ENCODE data around the gene APOBEC3C.
"Not testable (repeated sequence)": the region's sequence is repeated elsewhere in the genome, so short reads cannot be mapped to it uniquely, and the experiment has no call there.

APOBEC3C gene

GRCh38 chr22:39016592-39016991 is 2.5 kb downstream of the APOBEC3C start:
- H3K4me3 ChIP-seq (ENCODE audit: control insufficient read depth, low read depth, low read length), result no peak overlapping the region
- DNase-seq (ENCODE audit: low read depth), result no peak
- TF ChIP-seq, protein P1, sequence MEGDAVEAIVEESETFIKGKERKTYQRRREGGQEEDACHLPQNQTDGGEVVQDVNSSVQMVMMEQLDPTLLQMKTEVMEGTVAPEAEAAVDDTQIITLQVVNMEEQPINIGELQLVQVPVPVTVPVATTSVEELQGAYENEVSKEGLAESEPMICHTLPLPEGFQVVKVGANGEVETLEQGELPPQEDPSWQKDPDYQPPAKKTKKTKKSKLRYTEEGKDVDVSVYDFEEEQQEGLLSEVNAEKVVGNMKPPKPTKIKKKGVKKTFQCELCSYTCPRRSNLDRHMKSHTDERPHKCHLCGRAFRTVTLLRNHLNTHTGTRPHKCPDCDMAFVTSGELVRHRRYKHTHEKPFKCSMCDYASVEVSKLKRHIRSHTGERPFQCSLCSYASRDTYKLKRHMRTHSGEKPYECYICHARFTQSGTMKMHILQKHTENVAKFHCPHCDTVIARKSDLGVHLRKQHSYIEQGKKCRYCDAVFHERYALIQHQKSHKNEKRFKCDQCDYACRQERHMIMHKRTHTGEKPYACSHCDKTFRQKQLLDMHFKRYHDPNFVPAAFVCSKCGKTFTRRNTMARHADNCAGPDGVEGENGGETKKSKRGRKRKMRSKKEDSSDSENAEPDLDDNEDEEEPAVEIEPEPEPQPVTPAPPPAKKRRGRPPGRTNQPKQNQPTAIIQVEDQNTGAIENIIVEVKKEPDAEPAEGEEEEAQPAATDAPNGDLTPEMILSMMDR (IDR thresholded peaks at IDR 0.05; ENCODE audit: control insufficient read depth, insufficient read depth, low read depth, low read length, missing control alignments), result no peak

GRCh38 chr22:39017596-39018365 is 3.7 kb downstream of the APOBEC3C start:
- H3K4me3 ChIP-seq (ENCODE audit: control insufficient read depth, low read depth, low read length), result no peak overlapping the region
- TF ChIP-seq, protein P1 (IDR thresholded peaks at IDR 0.05; ENCODE audit: control insufficient read depth, insufficient read depth, low read depth, low read length, missing control alignments), result no peak
- DNase-seq (ENCODE audit: low read depth), result no peak

DNA sequence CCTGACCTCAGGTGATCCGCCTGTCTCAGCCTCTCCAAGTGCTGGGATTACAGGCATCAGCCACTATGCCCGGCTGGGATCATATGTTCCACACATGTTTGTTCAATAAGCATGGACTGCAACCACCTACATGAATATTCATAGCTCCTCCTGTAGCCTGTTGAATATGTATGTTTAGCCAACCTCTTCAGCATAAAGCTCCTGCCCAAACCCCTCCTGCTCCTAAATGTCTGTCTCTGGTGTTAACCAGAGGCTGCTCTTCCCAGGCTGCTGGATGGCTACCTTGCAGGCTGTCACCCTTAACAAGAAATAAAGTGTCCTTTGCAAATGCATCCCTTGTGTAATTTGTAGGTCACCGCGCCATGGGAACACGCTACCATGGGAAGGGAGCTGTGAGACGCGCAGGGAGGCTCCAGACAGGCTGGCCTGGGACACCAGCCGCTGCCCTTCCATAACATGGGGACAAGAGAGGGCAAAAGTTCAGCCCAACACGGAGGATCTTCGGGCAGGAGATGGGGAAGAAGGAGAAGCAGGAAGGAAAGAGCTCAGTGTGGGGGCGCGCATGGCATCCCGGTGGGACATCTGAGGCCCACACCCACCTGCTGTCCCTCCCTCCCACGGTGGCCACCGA is 6.1 kb downstream of the APOBEC3C start:
- DNase-seq (ENCODE audit: low read depth); H3K4me3 ChIP-seq (ENCODE audit: control insufficient read depth, low read depth, low read length): not testable (repeated sequence)

DNA sequence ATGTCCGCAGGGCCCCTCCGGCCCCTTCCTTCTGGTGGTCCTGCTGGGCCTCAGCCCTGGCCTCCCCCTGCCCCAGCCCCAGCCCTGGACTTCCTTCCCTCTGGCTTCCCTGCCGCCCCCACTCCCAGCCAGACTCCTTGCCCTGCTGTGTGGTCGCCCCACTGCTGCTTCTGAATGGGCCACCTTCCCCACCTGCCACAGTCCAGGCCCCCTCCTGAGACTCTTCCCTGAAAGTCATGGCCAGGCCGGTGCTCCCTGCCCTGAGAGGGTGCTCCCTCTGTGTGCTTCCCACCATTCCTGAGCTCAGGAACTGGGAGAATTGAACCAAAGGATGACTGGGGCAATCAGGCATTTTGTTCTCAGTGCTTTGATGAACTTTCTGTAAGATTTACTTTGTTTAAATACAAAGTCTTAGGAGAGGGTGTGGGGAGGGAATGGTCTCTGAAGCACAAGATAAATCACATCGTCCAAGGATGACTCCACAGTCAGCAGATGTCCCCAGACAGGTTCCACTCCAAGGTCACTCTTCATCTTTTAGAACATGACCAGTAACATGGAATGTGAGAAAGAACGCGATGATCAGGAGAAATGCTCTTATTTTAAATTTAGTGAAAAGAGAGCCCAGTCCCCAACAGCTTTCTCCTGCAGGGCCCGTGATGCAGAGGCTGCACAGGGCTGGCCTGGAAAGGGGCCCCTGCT is 7.6 kb downstream of the APOBEC3C start:
- no peak for DNase-seq (ENCODE audit: low read depth)
- H3K4me3 ChIP-seq (ENCODE audit: control insufficient read depth, low read depth, low read length), result peak overlapping the region; percentile 39
- TF ChIP-seq, protein P1 (IDR thresholded peaks at IDR 0.05; ENCODE audit: control insufficient read depth, insufficient read depth, low read depth, low read length, missing control alignments), result no peak

- TF ChIP-seq, protein P1 (IDR thresholded peaks at IDR 0.05; ENCODE audit: control insufficient read depth, insufficient read depth, low read depth, low read length, missing control alignments), result no peak
- DNase-seq (ENCODE audit: low read depth), result no peak
- H3K4me3 ChIP-seq (ENCODE audit: control insufficient read depth, low read depth, low read length), result no peak overlapping the region
Observed at GRCh38 chr22:39024519-39025308, 10.7 kb downstream of the APOBEC3C start.

- H3K4me3 ChIP-seq (ENCODE audit: control insufficient read depth, low read depth, low read length), result no peak overlapping the region
- no peak for DNase-seq (ENCODE audit: low read depth)
- TF ChIP-seq, protein P1 (IDR thresholded peaks at IDR 0.05; ENCODE audit: control insufficient read depth, insufficient read depth, low read depth, low read length, missing control alignments), result no peak
Observed at GRCh38 chr22:39026509-39027150, 12.6 kb downstream of the APOBEC3C start.
